ENCODE data around the gene SYT7.

- TF ChIP-seq CTCF (IDR thresholded peaks at IDR 0.05) (no peak), POLR2A (IDR thresholded peaks at IDR 0.05) (no peak)
Measured at GRCh38 chr11:61593151-61593550, 12.3 kb upstream of the SYT7 start.
